ENCODE measurements around the gene MRPL55. TPM values are rescaled to one million over a fixed set of nuclear protein-coding genes. Genes with fewer than 3 reads are reported as not detected.
A peak's percentile ranks its signal among the peaks of the same experiment; 100 is the strongest.

Gene MRPL55
- polyA plus RNA-seq, 1 donor from 2014 or later = 168 TPM

- Histone ChIP-seq H4K20me1 (ENCODE audit: insufficient read depth) (peaks cover 11% of the 10 kb centered on the region), H3K36me3 (ENCODE audit: insufficient read depth, low read length) (no peaks in the 10 kb centered on the region), H3K27me3 (ENCODE audit: insufficient read depth, low read depth, low read length) (no peaks in the 10 kb centered on the region), H2AFZ (ENCODE audit: low read depth, low read length) (no peak overlapping the region), H3K9me2 (ENCODE audit: insufficient read depth, low read length) (no peaks in the 10 kb centered on the region), H3K9me3 (ENCODE audit: low read length) (no peaks in the 10 kb centered on the region), H3K27ac (ENCODE audit: low read length) (no peak overlapping the region), H3F3A (ENCODE audit: insufficient read depth, low read length, poor library complexity, severe bottlenecking) (no peaks in the 10 kb centered on the region), H3K79me2 (replicated peaks; ENCODE audit: insufficient read depth, low read length) (peaks cover 33% of the 10 kb centered on the region), H3K4me2 (ENCODE audit: low read length) (no peak overlapping the region), H3K9ac (ENCODE audit: low read length) (peak overlapping the region; percentile 74), H3K4me3 (ENCODE audit: low read length) (peak overlapping the region; percentile 99)
- TF ChIP-seq CTCF (IDR thresholded peaks at IDR 0.05; ENCODE audit: poor library complexity, severe bottlenecking) (no peak), RAD21 (conservative IDR thresholded peaks at IDR 0.05) (no peak), REST (IDR thresholded peaks at IDR 0.05; ENCODE audit: borderline replicate concordance) (no peak), EZH2 (IDR thresholded peaks at IDR 0.05; ENCODE audit: borderline replicate concordance, insufficient read depth, low read length, poor library complexity, severe bottlenecking) (no peak), EP300 (conservative IDR thresholded peaks at IDR 0.05; ENCODE audit: poor library complexity, severe bottlenecking) (no peak), MXI1 (conservative IDR thresholded peaks at IDR 0.05; ENCODE audit: poor library complexity, severe bottlenecking) (no peak), POLR2AphosphoS5 (IDR thresholded peaks at IDR 0.05) (no peak), SMC3 (conservative IDR thresholded peaks at IDR 0.05; ENCODE audit: poor library complexity) (no peak), TAF1 (IDR thresholded peaks at IDR 0.05; ENCODE audit: low read depth) (no peak)
These were observed 28.0 kb downstream of the MRPL55 start for GRCh38 chr1:228081144-228081543.

GRCh38 chr1:228079601-228080263 lies 29.4 kb downstream of the MRPL55 start:
- no peaks in the 10 kb centered on the region for H3K9me3 ChIP-seq (ENCODE audit: low read length)
- H3K79me2 ChIP-seq (replicated peaks; ENCODE audit: insufficient read depth, low read length) = peaks cover 19% of the 10 kb centered on the region
- peaks cover 4% of the 10 kb centered on the region for H4K20me1 ChIP-seq (ENCODE audit: insufficient read depth)
- TF ChIP-seq SMC3 (conservative IDR thresholded peaks at IDR 0.05; ENCODE audit: poor library complexity) = no peak
- no peak for TF ChIP-seq RAD21 (conservative IDR thresholded peaks at IDR 0.05)
- no peak for TF ChIP-seq MXI1 (conservative IDR thresholded peaks at IDR 0.05; ENCODE audit: poor library complexity, severe bottlenecking)
- TF ChIP-seq CTCF (IDR thresholded peaks at IDR 0.05; ENCODE audit: poor library complexity, severe bottlenecking) = no peak
- no peak for TF ChIP-seq EZH2 (IDR thresholded peaks at IDR 0.05; ENCODE audit: borderline replicate concordance, insufficient read depth, low read length, poor library complexity, severe bottlenecking)
- no peak for TF ChIP-seq TAF1 (IDR thresholded peaks at IDR 0.05; ENCODE audit: low read depth)
- TF ChIP-seq POLR2AphosphoS5 (IDR thresholded peaks at IDR 0.05) = no peak
- TF ChIP-seq EP300 (conservative IDR thresholded peaks at IDR 0.05; ENCODE audit: poor library complexity, severe bottlenecking) = no peak
- TF ChIP-seq REST (IDR thresholded peaks at IDR 0.05; ENCODE audit: borderline replicate concordance) = no peak
- no peaks in the 10 kb centered on the region for H3F3A ChIP-seq (ENCODE audit: insufficient read depth, low read length, poor library complexity, severe bottlenecking)
- no peak overlapping the region for H2AFZ ChIP-seq (ENCODE audit: low read depth, low read length)
- no peaks in the 10 kb centered on the region for H3K9me2 ChIP-seq (ENCODE audit: insufficient read depth, low read length)
- H3K27me3 ChIP-seq (ENCODE audit: insufficient read depth, low read depth, low read length) = no peaks in the 10 kb centered on the region
- H3K9ac ChIP-seq (ENCODE audit: low read length) = no peak overlapping the region
- H3K36me3 ChIP-seq (ENCODE audit: insufficient read depth, low read length) = no peaks in the 10 kb centered on the region
- no peak overlapping the region for H3K4me3 ChIP-seq (ENCODE audit: low read length)
- H3K27ac ChIP-seq (ENCODE audit: low read length) = no peak overlapping the region
- H3K4me2 ChIP-seq (ENCODE audit: low read length) = no peak overlapping the region
